Stimulated activated CD8-positive, alpha-beta memory T cell treated with anti-CD3 and anti-CD28 coated beads, Interleukin-7, amount 100 ng/mL, for 4 hours (primary cell): ENCODE results near the gene TMEM119.
A peak's percentile ranks its signal among the peaks of the same experiment; 100 is the strongest.
"Not testable (repeated sequence)": the region's sequence is repeated elsewhere in the genome, so short reads cannot be mapped to it uniquely, and the experiment has no call there.

Experiments
- DNase-seq, 2 donors: peaks; one replicate each; pipeline ENCODE4 v3.0.0-alpha.2; 2020; ENCODE audit warnings: low read depth in 2 of 2

Gene TMEM119

DNA sequence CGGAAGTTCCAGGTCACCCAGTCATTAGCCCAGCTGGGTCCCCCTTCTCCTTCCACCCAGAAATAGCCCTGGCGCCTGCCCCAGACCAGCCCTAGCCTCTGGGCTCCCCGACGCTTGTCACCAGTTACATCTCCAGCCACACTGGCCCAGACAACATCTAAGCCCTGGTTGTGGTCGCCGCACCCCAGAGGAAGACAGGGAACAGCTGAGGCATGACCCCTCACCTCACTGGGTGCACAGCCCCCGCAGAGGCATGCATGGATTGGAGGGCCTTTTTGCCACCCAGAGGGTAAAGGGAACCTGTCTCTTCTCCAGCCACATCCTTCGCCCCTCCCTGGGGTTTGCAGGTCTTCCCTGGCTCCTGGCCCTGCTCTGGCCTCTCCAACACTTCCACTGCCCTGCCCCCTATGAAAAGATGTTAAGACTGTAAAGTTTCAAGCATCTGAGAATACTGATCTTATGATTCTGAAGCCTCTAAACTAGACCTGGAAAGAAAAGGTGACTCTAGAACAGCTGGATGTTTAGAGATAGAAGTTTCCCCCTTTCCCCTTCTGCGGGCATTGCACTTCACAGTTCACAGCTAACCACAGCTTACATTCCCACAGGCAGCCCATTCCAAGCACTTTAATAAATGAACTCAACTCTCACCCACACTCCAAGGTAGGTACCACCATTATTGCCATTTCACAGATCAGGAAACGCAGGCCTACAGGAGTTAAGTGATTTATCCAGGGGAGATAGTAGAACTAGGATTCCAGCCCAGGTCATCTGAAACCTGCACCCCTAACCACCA, 14.7 kb downstream of the TMEM119 start:
- no peak for DNase-seq

DNA sequence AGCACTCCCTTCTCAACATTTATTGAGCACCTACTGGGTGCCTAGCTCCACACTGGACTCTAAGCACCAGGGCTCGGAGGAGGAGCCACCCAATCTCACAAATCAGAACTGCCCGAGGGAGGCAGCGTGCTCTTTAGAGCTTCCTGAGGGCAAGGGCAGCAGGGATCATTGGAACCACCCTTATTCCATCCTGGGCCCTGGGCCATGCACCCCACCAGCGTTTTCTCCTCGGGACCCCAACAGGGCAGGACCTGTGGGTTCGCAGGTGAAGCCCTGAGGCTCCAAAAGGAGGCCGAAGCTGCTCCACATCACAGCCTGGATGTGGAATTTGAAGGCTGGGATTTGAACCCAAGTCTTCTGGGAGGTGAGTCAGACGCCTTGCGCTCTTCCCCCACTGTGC, 15.4 kb downstream of the TMEM119 start:
- no peak for DNase-seq

DNA sequence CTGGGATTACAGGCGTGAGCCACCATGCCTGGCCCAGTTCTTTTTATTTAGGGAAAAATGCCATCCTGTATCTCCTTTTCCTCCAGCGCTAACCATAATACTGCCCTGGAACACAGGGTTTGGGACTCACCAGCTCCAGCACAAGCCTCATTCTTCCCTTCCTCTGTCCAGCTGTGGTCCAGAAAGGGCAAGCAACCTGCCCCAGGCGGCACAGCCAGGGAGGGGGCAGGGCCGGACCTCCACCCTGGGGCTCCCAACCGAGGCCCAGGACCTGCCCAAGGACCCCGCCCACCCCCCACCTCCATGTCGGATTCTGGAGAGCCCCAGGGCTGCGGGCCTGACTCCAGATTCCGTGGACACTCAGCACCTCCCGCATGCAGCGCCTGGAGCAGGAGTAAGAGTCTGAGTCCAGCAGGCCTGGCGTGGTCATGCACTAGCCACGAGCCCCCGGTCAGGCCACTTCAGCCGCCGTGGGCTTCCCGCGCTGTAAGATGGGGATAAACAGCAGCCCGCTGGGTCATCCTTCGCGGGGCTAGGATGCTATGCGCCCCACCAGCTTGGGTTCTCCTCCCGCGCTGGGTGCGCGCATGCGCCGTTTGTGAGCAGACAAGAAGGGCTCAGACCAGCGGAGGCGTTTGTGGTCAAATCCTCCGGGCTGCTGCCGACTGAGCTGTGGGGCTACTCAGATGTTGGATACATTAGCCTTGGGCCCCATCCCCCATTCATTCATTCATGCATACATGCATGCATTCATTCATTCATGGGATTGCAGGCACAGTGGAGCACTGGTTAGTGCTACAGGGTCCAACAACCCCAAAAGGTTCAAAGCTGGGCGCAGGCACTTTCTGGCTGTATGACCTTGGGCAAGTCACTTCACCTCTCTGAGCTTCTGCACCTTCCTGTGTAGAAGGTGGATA, 16.3 kb downstream of the TMEM119 start:
- DNase-seq, result no peak

DNA sequence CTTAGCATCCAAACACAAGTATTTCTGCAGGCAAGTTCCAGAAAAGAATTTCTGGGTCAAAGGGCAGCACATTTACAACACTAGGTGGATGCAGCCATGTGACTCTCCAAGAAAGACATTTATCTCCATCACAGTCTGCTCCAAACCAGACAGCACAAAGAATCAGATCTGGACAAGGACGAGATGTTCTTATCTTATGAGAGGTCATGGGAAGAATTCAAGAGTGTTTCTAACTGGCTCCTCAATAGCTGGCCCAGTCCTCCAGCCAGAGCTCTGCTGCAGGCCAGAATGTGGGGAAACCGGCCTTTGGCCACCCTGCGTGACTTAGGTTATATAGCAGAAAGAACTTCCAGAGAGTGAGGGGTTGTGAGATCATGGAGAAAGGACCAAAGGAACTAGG, 17.4 kb downstream of the TMEM119 start:
- DNase-seq, result no peak

DNA sequence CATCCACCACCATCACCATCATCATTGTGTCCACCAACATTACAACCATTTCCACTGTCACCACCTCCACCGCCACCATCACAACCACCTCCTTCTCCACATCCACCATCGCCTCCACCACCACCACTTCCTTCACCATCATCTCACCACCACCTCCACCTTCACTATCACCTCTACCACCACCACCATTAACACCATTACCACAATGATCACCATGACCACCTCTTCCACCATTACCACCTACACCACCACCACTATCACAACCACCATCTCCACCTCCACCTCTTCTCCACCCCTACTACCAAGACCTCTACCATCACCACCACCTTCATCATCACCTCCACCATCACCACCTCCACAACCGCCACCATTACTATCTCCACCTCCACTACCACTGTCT, 19.1 kb downstream of the TMEM119 start:
- DNase-seq, result no peak

DNA sequence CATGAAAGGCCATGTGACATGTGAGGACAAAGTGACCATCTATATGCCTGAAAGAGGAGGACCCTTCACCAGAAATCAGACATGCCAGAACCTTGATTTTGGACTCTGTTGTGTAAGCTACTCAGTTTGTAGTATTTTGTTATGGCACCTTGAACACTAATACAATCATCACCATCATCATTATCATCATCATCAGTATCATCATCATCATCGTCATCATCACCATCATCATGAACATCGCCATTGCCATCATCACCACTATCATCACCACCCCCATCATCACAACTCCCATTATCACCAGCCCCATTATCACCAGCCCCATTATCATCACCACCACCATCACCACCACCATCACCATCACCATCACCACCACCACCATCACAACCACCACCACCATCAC, 19.6 kb downstream of the TMEM119 start:
- DNase-seq, result no peak

DNA sequence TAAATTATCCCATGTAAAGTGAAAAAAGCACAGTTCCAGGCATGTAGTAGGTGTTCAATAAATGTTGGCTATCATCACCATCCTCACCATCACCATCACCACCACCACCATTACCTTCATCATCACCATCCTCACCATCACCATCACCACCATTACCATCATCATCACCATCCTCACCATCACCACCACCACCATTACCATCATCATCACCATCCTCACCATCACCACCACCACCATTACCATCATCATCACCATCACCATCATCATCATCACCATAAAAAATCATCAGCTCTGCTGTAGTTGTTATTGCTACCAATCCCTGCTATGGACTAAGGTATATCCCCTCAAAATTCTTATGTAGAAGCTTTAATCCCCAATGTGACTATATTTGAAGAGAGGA, 20.4 kb downstream of the TMEM119 start:
- no peak for DNase-seq

DNA sequence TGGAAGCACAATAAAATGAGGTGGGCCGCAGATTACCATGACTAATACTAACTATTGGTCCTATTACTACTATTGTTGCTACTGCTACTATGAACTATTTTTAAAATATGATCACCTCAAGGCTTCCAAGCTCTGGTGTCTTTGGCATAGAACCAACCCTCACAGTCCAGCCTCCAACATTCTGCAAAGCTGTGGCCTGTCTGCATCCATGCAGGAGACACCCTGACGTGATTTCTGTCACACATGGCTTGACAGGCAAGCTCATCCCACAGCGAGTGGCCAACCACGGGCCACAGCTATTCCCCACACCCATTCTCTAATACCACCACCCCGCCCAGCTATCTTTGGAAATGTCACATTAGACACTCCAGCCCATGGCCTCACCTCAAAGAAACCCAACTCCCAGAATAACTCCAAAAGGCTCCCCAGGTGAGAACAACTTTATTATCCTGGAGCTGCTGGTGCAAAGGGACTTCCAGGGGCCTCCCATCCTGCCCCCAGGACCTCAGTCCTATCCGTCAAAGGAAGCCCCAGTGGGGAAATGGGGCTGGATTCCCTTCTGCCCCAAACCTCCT, 21.1 kb downstream of the TMEM119 start:
- no peak for DNase-seq

DNA sequence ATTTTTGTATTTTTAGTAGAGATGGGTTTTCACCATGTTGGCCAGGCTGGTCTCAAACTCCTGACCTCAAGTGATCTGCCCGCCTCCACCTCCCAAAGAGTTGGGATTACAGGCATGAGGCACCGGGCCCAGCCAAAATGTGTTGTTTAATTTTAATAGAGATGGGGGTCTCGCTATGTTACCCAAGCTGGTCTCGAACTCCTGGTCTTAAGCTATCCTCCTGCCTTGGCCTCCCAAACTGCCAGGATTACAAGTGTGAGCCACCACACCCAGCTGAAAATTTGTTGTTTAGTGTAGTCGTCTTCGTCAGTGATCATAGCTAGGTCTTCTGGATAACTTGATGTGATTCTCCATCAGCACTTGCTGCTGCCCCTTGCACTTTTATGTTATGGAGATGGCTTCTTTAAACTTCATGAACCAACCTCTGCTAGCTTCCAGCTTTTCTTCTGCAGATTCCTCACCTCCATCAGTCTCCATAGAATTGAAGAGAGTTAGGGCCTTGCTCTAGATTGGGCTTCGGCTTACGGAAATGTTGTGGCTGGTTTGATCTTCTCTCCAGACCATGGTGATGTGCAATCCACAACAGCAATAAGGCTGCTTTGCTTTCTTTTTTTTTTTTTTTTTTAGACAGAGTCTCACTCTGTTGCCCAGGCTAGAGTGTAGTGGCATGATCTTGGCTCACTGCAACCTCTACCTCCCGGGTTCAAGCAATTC, 22.5 kb downstream of the TMEM119 start:
- no peak for DNase-seq

DNA sequence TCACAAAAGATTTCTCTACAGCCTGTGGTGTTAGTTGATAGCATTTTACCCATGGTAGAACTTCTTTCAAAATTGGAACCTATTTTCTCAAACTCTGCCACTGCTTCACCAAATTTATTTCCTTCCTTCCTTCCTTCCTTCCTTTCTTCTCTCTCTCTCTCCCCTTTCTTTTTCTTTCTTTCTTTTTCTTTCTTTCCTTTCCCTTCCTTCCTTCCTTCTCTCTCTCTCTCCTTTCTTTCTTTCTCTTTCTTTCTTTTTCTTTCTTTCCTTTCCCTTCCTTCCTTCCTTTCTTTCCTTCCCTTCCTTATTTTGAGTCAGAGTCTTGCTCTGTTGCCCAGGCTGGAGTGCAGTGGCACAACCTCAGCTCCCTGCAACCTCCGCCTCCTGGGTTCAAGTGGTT, 23.6 kb downstream of the TMEM119 start:
- not testable (repeated sequence) for DNase-seq

DNA sequence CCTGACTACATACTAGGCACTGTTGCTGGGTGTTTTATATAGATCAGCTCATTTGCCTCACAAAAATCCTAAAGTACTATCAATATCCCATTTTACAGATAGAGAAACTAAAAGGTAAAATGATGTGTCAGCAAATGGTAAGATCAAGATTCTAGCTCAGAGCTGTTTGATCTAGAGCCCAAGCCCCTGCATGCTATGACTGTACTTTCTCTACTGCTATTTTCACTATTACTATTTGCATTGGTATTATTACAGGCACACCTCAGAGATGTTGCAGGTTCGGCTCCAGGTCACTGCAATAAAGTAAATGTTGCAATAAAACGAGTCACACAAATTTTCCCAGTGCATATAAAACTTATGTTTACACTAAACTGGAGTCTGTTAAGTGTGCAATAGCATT, 24.6 kb downstream of the TMEM119 start:
- DNase-seq, result no peak

DNA sequence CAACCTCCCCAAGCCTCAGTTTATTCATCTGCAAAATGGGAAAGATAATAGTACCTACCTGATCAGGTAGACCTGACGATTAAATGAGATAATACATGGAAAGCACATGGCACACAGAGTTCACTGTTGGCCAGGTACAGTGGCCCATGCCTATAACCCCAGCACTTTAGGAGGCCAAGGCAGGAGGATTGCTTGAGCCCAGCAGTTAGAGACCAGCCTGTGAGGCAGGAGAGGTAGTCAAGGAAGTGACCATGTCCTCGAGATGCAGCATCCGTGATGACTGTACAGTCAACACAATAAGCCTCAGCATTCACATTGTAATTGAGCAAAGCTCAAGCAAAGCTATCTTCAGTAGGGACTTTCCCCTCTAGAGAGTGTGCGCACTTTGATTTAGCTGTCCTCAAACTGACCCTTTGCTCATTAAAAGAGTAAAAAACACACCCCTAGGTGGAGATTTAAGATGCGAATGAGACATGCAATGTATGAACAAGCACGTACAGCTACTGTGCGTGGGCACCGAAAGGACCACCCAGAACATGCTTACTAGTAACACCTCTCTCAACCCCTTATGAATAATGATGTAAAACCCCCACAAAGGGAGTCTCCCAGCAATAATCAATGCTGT, 25.6 kb downstream of the TMEM119 start:
- no peak for DNase-seq

DNA sequence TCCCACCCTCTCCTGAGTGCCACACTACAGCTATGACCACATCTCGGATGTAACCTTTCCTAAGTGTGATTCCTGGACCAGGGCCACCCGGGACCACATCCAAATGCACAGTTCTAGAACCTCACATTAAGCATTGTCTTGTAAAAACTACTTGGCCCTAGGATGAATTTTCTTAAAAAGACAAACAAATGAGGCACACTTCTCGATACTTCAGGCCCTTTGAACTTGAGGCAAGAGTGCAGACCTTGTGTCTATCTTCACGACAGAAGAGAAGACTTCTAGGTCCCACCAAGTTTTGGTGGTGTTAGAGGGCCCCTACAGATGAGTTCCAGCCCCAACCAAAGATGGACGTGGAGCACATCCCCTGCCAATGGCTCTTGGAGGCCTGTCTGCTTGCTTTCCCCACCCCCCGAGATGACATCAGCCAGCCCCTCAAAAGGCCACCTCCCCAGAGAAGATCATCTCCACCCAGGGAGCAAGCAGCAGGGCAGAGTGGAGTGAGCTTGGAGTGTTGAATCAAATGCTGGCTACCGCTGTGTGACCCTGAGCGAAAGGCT, 26.2 kb downstream of the TMEM119 start:
- no peak for DNase-seq

DNA sequence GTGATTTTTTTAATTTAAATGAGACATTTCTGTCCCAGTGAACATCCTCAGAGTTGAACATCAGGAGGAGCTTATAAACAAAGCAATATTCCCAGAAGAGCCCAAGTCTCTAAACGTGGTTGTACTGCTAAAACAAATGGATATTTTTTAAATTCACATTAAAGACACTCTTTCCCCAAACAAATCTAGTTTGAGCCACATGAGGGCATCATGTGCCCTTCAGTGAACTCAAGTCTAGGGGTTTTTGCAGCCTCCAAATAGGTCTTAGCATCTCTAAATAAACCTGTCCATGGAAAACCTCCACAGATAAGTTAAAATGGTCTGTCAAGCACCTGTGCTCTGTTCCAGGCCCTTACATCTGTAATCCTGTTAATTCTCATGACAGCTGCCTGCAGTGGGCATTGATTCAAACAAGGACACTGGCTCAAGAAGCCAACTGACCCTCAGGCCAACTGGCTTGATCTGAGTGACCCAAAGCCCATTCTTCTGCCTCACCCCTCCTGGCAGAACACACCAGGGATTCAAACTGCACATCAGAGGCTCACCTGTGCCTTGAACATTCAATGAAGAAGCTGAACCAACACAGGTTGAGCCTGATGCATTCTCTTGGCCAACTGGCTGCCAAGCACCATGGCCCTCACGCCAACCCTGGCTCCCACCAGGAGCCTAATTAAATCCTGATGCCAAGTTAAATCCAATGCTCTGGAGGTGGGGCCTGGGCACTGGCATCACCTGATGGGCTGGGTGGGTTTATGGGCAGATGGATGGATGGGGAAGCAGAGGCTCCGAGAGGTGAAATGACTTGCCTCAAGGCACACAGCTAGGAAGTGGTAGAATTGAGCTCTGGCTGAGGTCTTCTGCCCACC, 26.9 kb downstream of the TMEM119 start:
- DNase-seq, result no peak

DNA sequence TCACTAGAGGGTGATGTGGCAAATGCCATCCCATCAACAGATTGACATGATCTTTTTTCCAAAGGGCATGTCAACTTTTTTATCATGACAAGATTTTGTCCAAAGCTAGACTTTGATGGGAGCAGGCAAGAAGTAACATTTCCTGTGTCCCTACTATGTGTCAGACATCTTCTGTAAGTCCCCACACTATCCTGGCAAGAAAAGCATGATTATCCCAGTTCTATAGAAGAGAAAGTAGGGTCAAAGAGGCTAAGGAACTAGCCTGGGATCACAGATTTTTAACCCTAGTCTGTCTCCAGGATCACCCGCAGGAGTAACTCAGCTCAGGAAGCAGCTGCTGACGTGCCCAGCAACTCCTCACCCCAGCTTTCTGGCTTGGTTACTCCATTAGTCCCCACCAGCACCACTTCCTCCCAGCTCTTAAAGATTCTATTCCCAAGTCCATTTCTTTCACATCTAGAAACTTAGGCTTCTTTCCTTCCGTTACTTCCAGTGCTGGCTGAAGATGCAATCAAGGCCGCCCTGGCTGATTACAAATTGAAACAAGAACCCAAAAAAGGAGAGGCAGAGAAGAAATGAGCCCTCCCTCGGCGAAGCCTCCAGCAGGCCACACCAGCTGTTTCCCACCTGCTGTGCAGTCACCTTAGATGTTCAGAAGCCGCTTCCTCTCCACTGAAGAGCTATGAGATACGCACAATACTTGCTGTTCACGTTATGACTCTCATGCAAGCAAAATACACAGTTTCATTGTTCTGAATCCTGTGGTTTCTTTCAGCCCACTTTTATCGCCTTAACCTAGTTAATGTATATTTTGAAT, 29.3 kb downstream of the TMEM119 start:
- DNase-seq, result peak; percentile 27 to 36

DNA sequence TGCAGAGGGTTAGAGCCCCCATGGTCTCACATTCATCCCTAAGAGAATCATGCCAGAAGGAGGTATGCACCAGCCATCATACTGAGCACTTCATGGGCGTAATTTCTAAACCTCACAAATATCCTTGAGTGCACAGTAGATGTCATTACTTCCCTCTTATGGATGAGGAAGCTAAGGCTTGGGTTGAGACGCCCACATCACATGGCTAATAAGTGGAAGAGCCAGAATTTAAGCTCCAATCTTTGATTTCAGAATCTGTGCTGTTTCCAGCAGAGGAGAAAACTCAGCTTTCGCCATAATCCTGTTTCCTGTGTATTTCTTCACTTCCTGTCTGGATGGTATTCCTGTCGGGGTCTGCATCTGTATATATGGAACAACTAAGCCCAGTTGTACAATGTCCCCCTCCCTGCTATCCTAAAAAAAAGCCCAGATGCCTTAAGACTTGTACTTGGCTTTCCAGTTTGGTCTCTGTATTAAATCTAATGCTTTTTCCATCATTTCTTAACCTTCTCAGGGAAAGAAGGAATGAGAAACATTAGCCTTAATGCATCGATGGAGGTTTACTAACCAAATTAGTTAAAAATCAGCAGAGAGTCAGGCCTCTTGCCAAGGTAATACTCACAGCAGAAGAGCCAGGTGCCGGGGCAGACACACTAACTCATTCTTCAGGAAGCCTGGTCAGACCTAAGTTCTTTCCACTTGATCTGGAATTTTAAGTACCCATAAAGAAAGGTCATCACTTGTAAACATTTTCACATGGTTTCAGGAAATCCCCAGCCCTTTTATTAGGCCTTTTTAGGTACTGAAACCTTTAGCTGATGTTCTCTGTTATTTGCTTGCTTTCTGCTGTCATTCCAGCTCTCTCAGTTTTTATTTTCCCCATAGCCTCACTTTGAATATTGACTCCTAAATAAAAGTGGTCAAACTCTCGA, 30.2 kb downstream of the TMEM119 start:
- DNase-seq, result no peak

DNA sequence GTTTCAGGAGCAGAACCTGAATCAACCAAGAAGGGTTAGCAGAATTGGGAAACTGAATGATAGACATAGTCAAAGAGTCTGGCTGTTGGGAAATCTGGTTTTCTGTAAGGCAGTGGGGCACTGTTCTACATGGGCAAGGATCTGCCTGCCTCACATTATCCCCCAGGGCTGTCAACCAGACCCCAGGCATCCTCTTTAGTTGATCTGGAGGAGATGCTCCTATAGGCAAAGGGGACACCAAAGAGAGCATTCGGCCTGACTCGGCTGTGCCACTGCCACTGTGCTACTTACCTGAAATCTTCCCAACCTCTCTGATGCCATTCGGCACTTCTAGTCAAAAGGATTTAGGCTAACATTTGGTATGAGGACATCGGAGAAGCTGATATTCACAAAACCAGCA, 31.4 kb downstream of the TMEM119 start:
- DNase-seq, result no peak

DNA sequence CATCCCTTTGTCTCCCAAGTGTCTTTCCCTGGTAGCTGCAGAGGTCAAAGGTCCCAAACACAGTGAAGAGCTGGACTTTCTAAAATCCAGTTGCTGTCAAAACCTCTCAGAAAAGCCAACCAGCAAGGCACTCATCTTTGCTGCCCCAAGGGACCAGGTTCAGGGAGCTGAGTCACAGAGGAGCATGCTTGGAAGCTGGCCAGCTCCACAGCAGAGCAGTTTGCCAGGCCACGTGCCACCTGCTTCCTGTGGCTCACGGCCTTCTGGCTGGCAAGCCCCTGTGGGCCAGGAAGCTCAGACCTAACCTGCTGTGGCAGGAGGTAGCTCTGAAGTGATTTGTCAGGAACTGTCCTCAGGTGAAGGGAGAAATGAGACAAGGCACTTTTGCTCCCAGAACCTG, 31.9 kb downstream of the TMEM119 start:
- peak; percentile 58 to 60 for DNase-seq
